PC-9 (cell line): ENCODE measurements around the gene RAMACL. TPM values are rescaled to one million over a fixed set of nuclear protein-coding genes. Genes with fewer than 3 reads are reported as not detected.

Experiments
- BruUV-seq: library from RNA; stranded (reverse); fragments of 400-500 nt; replicated peaks from 2 replicates; lab custom pipeline; 2021; lab: Mats Ljungman, UMichigan
- CTCF ChIA-PET: fragments of 300-600 bp; sonication (Branson Sonifier 250); formaldehyde crosslinking; loops from one replicate; lab custom pipeline; 2022; ENCODE audit warnings: antibody characterized with exemption; lab: Charles Lee
- POLR2A ChIA-PET: fragments of 300-600 bp; sonication (Branson Sonifier 250); formaldehyde crosslinking; loops from one replicate; lab custom pipeline; 2022; ENCODE audit warnings: antibody characterized with exemption; ENCODE audit not compliant: unreplicated experiment; lab: Charles Lee
- DNase-seq, 2 experiments: peaks; one replicate each; pipeline versions ENCODE4 v3.0.0 to v3.0.0-alpha.2; 2015 to 2022; ENCODE audit warnings: mixed read lengths in 1 of 2
- H2AFZ ChIP-seq: fragments of 200-600 bp; sonication (generic); 2 replicates; pipeline ENCODE4 v1.8.1; 2017; ENCODE audit warnings: antibody characterized with exemption
- H3F3A ChIP-seq: fragments of 200-600 bp; sonication (generic); 2 replicates; pipeline ENCODE4 v1.8.1; 2017; ENCODE audit warnings: antibody characterized with exemption, mild to moderate bottlenecking, low read depth; ENCODE audit not compliant: insufficient read depth
- H3K27ac ChIP-seq: fragments of 200-600 bp; sonication (generic); 2 replicates; pipeline ENCODE4 v1.6.1; 2016; ENCODE audit warnings: mixed run types
- H3K27me3 ChIP-seq: fragments of 200-600 bp; sonication (generic); 2 replicates; pipeline ENCODE4 v1.6.1; 2016; ENCODE audit warnings: low read depth, mixed run types; ENCODE audit not compliant: insufficient read depth
- H3K36me3 ChIP-seq: fragments of 200-600 bp; sonication (generic); 2 replicates; pipeline ENCODE4 v1.6.1; 2016; ENCODE audit warnings: low read depth, mixed run types
- H3K4me1 ChIP-seq: fragments of 200-600 bp; sonication (generic); replicated peaks from 2 replicates; pipeline ENCODE4 v1.6.1; 2016; ENCODE audit warnings: mixed run types; ENCODE audit not compliant: insufficient read depth
- H3K4me2 ChIP-seq: fragments of 200-600 bp; sonication (generic); 2 replicates; pipeline ENCODE4 v1.6.1; 2017; ENCODE audit warnings: mixed run types
- H3K4me3 ChIP-seq: fragments of 200-600 bp; sonication (generic); 2 replicates; pipeline ENCODE4 v1.6.1; 2016; ENCODE audit warnings: mixed run types
- H3K79me2 ChIP-seq: fragments of 200-600 bp; sonication (generic); 2 replicates; pipeline ENCODE4 v1.6.1; 2017; ENCODE audit warnings: low read depth, mixed run types
- H3K9me2 ChIP-seq: fragments of 200-600 bp; sonication (generic); 2 replicates; pipeline ENCODE4 v1.8.1; 2017; ENCODE audit warnings: mild to moderate bottlenecking; ENCODE audit not compliant: insufficient read depth
- H3K9me3 ChIP-seq: fragments of 200-600 bp; sonication (generic); 2 replicates; pipeline ENCODE4 v1.8.1; 2016; ENCODE audit warnings: low read depth; ENCODE audit not compliant: insufficient read depth
- H4K20me1 ChIP-seq: fragments of 200-600 bp; sonication (generic); 2 replicates; pipeline ENCODE4 v1.8.1; 2017; ENCODE audit not compliant: insufficient read depth
- EZH2 ChIP-seq: fragments of 200-600 bp; sonication (generic); IDR thresholded peaks from 2 replicates; pipeline ENCODE4 v1.8.0; 2017; ENCODE audit warnings: antibody characterized with exemption, low read depth
- intact Hi-C: fragments of 100-400 bp; cut with micrococcal nuclease; formaldehyde crosslinking; loops from one replicate; pipeline ENCODE4 v1.10.0; 2022; ENCODE audit not compliant: unreplicated experiment
- total RNA-seq: library from RNA; stranded (reverse); gene quantifications from 2 replicates; pipeline ENCODE4 v1.2.3, GENCODE V29; 2021
- TF ChIP-seq, protein P1 (sequence below): fragments of 200-600 bp; sonication (generic); conservative IDR thresholded peaks from 2 replicates; pipeline ENCODE4 v1.6.1; 2017; ENCODE audit warnings: mixed run types, antibody characterized with exemption, mild to moderate bottlenecking, moderate library complexity

The RAMACL gene
- total RNA-seq, 1 experiment from 2014 or later: 0.52 TPM

DNA sequence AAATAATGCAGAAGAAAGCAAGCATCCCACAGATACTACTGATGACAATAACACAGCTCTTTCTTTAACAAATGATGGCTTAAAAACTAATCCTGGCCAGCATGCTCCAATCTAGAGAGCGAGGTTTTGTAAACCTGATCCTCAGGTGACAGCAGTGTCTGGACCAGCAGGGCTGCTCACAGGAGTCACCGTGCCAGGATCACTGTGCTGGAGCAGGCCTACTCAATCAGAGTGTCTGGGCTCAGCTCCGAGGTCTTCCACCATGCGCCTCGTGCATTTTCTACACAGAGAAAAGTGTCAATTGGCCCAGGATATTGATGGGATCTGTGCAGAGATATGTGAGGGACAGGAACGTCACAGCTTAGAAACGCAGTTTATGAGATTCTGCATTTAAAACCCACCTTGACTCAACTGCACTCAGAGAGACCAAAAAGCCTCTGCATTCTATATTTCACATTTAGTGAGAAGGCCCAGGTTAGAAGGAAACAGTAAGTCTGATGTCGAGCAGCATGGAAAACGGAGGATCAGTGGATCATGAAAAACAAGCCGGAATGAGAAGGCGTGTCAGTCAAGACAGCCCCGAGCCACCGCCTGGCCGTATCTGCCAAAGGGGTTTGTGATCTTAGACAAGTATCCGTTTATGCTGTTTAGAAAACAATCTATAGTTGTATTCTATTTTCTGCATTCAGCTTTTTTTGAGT, 7.8 kb downstream of the RAMACL start:
- Histone ChIP-seq H3K36me3 (no peaks in the 10 kb centered on the region), H3F3A (no peaks in the 10 kb centered on the region), H3K9me2 (no peaks in the 10 kb centered on the region), H2AFZ (no peak overlapping the region), H3K4me2 (no peak overlapping the region), H3K4me1 (no peaks in the 10 kb centered on the region), H3K4me3 (no peak overlapping the region), H3K79me2 (no peaks in the 10 kb centered on the region), H3K27me3 (no peaks in the 10 kb centered on the region), H3K27ac (no peak overlapping the region), H4K20me1 (no peaks in the 10 kb centered on the region), H3K9me3 (no peaks in the 10 kb centered on the region)
- intact Hi-C loops: no loop called here
- ChIA-PET POLR2A (no interaction called here), CTCF (no interaction called here)
- TF ChIP-seq EZH2: no peak
- TF ChIP-seq, protein P1, sequence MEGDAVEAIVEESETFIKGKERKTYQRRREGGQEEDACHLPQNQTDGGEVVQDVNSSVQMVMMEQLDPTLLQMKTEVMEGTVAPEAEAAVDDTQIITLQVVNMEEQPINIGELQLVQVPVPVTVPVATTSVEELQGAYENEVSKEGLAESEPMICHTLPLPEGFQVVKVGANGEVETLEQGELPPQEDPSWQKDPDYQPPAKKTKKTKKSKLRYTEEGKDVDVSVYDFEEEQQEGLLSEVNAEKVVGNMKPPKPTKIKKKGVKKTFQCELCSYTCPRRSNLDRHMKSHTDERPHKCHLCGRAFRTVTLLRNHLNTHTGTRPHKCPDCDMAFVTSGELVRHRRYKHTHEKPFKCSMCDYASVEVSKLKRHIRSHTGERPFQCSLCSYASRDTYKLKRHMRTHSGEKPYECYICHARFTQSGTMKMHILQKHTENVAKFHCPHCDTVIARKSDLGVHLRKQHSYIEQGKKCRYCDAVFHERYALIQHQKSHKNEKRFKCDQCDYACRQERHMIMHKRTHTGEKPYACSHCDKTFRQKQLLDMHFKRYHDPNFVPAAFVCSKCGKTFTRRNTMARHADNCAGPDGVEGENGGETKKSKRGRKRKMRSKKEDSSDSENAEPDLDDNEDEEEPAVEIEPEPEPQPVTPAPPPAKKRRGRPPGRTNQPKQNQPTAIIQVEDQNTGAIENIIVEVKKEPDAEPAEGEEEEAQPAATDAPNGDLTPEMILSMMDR: no peak
- no TSS peak for BruUV-seq
- no peak for DNase-seq

DNA sequence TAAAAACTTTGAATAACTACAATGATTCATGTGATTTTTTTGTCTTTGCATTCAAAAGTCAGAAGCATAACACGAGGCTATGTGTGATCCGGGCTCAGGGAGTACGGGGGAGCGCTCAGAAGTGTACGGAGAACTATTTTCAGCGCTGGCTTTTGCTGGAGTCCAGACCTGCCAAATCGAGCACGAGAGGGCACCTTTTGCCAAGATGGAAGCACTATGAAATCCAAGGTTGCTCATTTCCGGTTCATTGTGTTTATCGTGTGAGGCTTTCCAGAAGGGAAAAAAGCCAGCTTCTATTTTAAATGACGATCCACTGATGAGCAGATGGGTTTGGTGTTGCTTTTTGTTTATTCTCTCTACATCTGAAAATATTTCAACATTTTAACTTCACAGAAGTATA, 11.3 kb downstream of the RAMACL start:
- Histone ChIP-seq H3K4me3 (no peak overlapping the region), H3K9me3 (no peaks in the 10 kb centered on the region), H4K20me1 (no peaks in the 10 kb centered on the region), H3K4me2 (no peak overlapping the region), H3K36me3 (no peaks in the 10 kb centered on the region), H3K79me2 (no peaks in the 10 kb centered on the region), H3K9me2 (no peaks in the 10 kb centered on the region), H3K27ac (no peak overlapping the region), H3K4me1 (no peaks in the 10 kb centered on the region), H3F3A (no peaks in the 10 kb centered on the region), H3K27me3 (no peaks in the 10 kb centered on the region), H2AFZ (no peak overlapping the region)
- no TSS peak for BruUV-seq
- ChIA-PET CTCF (no interaction called here), POLR2A (interaction anchor here (0.7 kb wide), 1 partner anchor 52 kb away, joined by 3 read pairs; the partner anchor contains the start of gene RPS6KA2)
- TF ChIP-seq, protein P1: no peak
- no peak for TF ChIP-seq EZH2
- DNase-seq: no peak
- intact Hi-C loops: no loop called here

DNA sequence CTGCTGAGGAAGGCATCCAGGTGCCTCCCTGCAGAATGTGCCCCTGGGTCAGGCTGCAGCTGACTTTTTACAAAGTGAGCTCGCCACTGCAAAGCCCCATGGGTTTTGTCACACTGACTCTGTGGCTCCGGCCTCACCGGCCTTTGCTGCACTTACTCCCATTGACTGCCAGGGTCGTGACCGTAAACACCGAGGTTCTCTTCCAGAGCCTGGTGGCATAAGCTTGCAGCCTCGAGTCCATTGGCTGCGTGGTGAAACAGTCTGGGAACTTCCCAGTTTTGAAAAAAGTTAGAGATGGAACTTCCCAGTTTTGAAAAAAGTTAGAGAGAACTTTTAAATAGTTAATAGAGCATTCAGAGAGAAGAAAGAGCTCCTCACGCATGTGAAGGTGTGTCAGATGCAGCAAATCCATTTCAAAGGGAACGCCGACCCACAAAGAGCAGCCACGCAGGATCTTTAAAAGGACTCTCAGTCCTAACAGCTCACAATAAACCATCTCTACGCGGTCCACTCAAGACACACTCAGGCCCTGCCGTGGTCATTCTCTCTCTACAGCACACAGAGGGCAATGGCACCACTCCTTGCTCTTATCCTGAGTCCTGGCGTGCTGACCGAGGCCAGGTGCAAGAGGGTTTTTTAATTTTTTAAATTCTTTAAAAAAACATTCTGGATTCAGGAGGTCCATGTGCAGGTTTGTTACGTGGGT, 12.8 kb downstream of the RAMACL start:
- intact Hi-C loops: no loop called here
- ChIA-PET POLR2A (interaction anchor here (0.6 kb wide), 1 partner anchor 158 kb away, joined by 4 read pairs; no protein-coding TSS in a partner anchor), CTCF (no interaction called here)
- H4K20me1 ChIP-seq: no peaks in the 10 kb centered on the region
- no peak for DNase-seq
- no peaks in the 10 kb centered on the region for H3K9me3 ChIP-seq
- H3K4me2 ChIP-seq: no peak overlapping the region
- no peaks in the 10 kb centered on the region for H3K4me1 ChIP-seq
- H3K36me3 ChIP-seq: no peaks in the 10 kb centered on the region
- TF ChIP-seq EZH2: no peak
- TF ChIP-seq, protein P1: no peak
- no peaks in the 10 kb centered on the region for H3K27me3 ChIP-seq
- H3K9me2 ChIP-seq: no peaks in the 10 kb centered on the region
- no peaks in the 10 kb centered on the region for H3K79me2 ChIP-seq
- H3K27ac ChIP-seq: no peak overlapping the region
- no peaks in the 10 kb centered on the region for H3F3A ChIP-seq
- H3K4me3 ChIP-seq: no peak overlapping the region
- no TSS peak for BruUV-seq
- H2AFZ ChIP-seq: no peak overlapping the region
